ENCODE data around the gene DCDC2C.

- TF ChIP-seq, protein P1, sequence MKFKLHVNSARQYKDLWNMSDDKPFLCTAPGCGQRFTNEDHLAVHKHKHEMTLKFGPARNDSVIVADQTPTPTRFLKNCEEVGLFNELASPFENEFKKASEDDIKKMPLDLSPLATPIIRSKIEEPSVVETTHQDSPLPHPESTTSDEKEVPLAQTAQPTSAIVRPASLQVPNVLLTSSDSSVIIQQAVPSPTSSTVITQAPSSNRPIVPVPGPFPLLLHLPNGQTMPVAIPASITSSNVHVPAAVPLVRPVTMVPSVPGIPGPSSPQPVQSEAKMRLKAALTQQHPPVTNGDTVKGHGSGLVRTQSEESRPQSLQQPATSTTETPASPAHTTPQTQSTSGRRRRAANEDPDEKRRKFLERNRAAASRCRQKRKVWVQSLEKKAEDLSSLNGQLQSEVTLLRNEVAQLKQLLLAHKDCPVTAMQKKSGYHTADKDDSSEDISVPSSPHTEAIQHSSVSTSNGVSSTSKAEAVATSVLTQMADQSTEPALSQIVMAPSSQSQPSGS (tag by site-specific recombination; IDR thresholded peaks at IDR 0.05; ENCODE audit: low read depth): no peak
- TF ChIP-seq, protein P2, sequence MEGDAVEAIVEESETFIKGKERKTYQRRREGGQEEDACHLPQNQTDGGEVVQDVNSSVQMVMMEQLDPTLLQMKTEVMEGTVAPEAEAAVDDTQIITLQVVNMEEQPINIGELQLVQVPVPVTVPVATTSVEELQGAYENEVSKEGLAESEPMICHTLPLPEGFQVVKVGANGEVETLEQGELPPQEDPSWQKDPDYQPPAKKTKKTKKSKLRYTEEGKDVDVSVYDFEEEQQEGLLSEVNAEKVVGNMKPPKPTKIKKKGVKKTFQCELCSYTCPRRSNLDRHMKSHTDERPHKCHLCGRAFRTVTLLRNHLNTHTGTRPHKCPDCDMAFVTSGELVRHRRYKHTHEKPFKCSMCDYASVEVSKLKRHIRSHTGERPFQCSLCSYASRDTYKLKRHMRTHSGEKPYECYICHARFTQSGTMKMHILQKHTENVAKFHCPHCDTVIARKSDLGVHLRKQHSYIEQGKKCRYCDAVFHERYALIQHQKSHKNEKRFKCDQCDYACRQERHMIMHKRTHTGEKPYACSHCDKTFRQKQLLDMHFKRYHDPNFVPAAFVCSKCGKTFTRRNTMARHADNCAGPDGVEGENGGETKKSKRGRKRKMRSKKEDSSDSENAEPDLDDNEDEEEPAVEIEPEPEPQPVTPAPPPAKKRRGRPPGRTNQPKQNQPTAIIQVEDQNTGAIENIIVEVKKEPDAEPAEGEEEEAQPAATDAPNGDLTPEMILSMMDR (tag by site-specific recombination; IDR thresholded peaks at IDR 0.05): no peak
- TF ChIP-seq PBX3 (CRISPR knock-in tag; IDR thresholded peaks at IDR 0.05): no peak
- TF ChIP-seq ZNF791 (tag by site-specific recombination; IDR thresholded peaks at IDR 0.05): no peak
- TF ChIP-seq ZNF114 (tag by site-specific recombination; IDR thresholded peaks at IDR 0.05): no peak
- no peak for TF ChIP-seq PRDM1 (tag by site-specific recombination; IDR thresholded peaks at IDR 0.05)
- TF ChIP-seq, protein P3, sequence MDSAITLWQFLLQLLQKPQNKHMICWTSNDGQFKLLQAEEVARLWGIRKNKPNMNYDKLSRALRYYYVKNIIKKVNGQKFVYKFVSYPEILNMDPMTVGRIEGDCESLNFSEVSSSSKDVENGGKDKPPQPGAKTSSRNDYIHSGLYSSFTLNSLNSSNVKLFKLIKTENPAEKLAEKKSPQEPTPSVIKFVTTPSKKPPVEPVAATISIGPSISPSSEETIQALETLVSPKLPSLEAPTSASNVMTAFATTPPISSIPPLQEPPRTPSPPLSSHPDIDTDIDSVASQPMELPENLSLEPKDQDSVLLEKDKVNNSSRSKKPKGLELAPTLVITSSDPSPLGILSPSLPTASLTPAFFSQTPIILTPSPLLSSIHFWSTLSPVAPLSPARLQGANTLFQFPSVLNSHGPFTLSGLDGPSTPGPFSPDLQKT (IDR thresholded peaks at IDR 0.05; ENCODE audit: borderline replicate concordance, low read depth, low read length): no peak
- TF ChIP-seq SP2 (tag by site-specific recombination; IDR thresholded peaks at IDR 0.05): no peak
- TF ChIP-seq GFI1B (tag by site-specific recombination; IDR thresholded peaks at IDR 0.05): no peak
- TF ChIP-seq PRDM4 (tag by site-specific recombination; IDR thresholded peaks at IDR 0.05): no peak
- no peak for TF ChIP-seq ZNF155 (tag by site-specific recombination; IDR thresholded peaks at IDR 0.05)
- no peak for TF ChIP-seq ZNF324 (tag by site-specific recombination; IDR thresholded peaks at IDR 0.05)
- TF ChIP-seq ZNF274 (IDR thresholded peaks at IDR 0.05; ENCODE audit: low read length): no peak
- TF ChIP-seq ZNF274 (tag by site-specific recombination; IDR thresholded peaks at IDR 0.05; ENCODE audit: borderline replicate concordance): no peak
Observed at GRCh38 chr2:3709225-3709624, 5.8 kb downstream of the DCDC2C start.

All from HEK293 (cell line).